Measurements from ENCODE around the gene GPR150.
"Not testable (repeated sequence)": the region's sequence is repeated elsewhere in the genome, so short reads cannot be mapped to it uniquely, and the experiment has no call there.

GPR150 gene

DNA sequence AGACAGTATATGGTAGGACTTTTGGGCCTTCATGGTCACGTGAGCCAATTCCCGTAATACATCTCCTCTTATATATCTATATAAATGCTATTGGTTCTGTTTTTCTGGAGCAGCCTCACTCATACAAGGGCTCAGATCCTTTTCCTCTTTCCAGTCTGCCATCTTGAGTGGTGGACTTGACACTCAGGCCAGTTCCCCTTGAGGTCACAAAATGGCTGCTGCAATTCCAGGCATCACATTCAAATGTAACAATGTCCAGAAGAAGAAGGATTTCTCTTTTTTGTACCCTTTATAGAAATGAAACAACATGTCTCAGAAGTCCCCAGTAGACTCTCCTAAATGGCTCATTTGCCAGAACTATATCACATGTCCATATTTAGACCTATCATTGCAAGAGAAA lies 4.5 kb downstream of the GPR150 start:
- no peak for DNase-seq (ENCODE audit: low spot score)

DNA sequence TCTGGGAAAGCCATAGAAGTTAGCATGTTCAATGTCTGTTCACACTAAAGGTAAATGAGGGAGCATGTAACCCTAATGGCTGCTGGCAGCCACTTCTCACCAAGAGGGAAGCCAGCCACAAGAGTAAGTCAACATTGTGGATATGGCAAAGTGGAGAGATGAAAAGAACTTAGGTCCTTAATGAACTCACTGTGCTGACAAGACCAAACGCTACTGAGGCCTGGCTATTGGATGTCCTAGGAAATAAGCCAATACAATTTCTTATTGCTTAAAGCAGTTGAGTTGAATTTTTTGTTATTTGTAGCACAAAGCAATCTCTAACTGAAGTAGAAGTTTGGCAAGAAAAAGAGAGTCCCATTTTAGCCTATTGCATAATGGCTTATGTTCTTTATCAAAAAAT lies 6.8 kb downstream of the GPR150 start:
- no peak for DNase-seq (ENCODE audit: low spot score)

- no peak for DNase-seq (ENCODE audit: low spot score)
Observed at GRCh38 chr5:95627971-95628810, 8.3 kb downstream of the GPR150 start.

GRCh38 chr5:95628933-95629332 lies 9.0 kb downstream of the GPR150 start:
- no peak for DNase-seq (ENCODE audit: low spot score)

- no peak for DNase-seq (ENCODE audit: low spot score)
Observed at GRCh38 chr5:95630394-95630917, 10.6 kb downstream of the GPR150 start.

GRCh38 chr5:95631255-95631958 lies 11.5 kb downstream of the GPR150 start:
- DNase-seq (ENCODE audit: low spot score), result no peak

- peak; percentile 81 for DNase-seq (ENCODE audit: low spot score)
Observed at GRCh38 chr5:95631991-95632675, 12.2 kb downstream of the GPR150 start.

- DNase-seq (ENCODE audit: low spot score), result not testable (repeated sequence)
Observed at GRCh38 chr5:95632942-95633341, 13.1 kb downstream of the GPR150 start.

DNA sequence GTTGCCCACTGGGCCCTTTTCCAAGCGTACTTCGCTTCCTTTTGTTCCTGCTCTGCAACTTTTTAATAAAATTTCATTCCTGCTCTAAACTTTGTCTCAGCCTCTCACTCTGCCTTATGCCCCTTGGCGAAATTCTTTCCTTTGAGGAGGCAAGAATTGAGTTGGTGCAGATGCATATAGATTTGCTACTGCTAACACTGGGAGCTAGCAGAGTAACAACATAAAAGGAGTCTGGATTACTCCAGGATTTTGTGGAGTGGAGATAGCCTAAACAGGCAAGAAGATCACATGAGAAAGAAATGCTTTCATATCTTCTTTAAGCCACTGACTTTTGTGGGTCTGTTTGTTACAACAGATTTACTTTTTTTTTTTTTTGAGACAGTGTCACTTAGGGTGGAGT lies 13.8 kb downstream of the GPR150 start:
- no peak for DNase-seq (ENCODE audit: low spot score)

DNA sequence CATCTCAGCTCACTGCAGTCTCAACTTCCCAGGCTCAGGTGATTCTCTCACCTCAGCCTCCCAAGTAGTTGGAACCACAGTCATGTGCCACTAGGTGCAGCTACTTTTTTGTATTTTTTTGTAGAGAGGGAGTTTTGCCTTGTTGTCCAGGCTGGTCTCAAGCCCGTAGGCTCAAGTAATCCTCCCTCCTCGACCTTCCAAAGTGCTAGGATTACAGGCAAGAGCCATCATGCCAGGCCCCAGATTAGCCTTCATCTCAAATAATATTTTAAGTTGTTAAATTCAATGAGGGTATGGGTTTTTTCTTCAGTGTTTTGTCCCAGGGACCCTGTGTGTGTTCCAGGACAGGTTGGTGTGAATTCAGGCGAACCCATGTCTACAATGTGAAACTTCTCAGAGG lies 14.2 kb downstream of the GPR150 start:
- DNase-seq (ENCODE audit: low spot score), result no peak

GRCh38 chr5:95638632-95639031 lies 18.7 kb downstream of the GPR150 start:
- no peak for DNase-seq (ENCODE audit: low spot score)

DNA sequence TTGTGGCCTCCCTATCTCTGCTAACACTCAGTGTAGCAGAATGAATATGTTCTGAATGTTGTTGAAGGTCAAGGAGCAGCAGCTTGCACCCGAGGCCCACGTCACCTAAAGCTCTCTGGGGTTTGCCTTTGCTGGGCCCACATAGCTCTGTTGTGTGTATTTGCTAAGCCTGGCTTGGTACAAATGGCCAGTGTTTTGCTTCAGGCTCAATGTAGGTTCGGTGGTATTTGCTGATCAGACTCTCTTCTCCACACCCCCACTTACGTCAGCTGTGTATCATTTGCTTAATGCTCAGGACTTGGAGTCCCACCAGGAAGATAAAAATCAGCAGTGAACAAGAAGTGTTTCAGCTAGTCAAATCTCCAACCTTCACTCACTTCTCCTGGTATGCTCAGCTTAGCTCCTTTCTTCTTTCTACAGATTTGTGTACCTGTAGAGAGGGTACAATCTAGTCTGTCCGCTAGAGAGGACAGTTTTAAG lies 21.9 kb downstream of the GPR150 start:
- DNase-seq (ENCODE audit: low spot score), result no peak

- DNase-seq (ENCODE audit: low spot score), result no peak
Observed at GRCh38 chr5:95643152-95643551, 23.3 kb downstream of the GPR150 start.

- DNase-seq (ENCODE audit: low spot score), result peak; percentile 73
Observed at GRCh38 chr5:95644351-95645042, 24.6 kb downstream of the GPR150 start.

- not testable (repeated sequence) for DNase-seq (ENCODE audit: low spot score)
Observed at GRCh38 chr5:95646226-95646568, 26.3 kb downstream of the GPR150 start.

GRCh38 chr5:95646569-95647431 lies 26.9 kb downstream of the GPR150 start, which contains the start of gene RFESD:
Gene RFESD, plus strand, starts transcription at chr5:95646777. Its CDS starts 5,495 bp downstream, at chr5:95652272.
- DNase-seq (ENCODE audit: low spot score), result peak; percentile 96

DNA sequence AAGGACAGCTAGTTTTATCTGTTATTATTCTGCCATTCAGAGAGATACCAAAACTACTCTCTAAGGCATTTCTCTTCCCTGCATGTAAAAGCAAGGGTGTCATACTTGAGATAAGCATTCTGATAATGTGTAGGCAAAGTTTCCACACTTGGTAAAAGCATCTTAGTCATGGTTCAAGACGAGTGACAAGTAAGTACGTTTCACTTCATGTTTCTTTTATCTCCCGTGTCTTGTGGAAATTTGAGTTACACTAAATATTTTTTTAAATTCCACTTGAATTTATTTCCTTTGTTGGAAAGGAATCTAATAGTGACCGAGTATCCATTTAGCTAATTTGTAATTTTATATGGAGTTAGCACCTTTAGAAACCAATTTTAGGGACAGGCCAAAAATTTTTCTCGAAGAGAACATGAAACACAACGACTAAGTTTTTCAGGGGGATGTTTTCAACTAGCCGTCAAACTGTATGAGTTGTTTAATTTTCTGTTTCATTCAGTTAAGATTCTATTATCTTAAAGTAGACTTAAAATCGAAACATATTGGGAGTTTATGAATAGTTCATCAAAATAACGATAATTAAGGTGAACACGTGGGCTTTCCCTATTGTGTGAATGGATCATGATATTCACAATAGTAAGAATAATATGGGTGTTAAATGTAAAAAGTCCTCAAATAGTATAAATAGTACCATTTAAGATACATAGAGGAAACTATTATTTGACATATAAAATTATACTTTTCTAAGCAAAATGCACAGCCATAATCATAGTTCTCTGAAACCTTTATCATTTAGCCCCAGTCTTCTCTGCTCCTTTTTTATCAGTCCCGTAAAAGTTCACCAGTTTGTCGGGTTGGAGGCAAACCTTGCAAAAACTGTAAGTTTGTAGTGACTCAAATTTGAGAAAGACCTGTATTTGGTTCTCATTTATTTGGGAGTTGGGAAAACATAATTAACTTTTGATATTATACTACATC lies 28.3 kb downstream of the GPR150 start:
- DNase-seq (ENCODE audit: low spot score), result peak; percentile 46

- DNase-seq (ENCODE audit: low spot score), result no peak
Observed at GRCh38 chr5:95649274-95649673, 29.4 kb downstream of the GPR150 start.

- DNase-seq (ENCODE audit: low spot score), result no peak
Observed at GRCh38 chr5:95649842-95650620, 30.1 kb downstream of the GPR150 start.

Measured in activated CD4-positive, alpha-beta T cell treated with anti-CD3 and anti-CD28 coated beads, Interleukin-2, Interleukin-4, amounts not matched to agents 100 ng/mL and 50 ng/mL, durations not matched to agents 16 hours and 8 hours (primary cell).